ENCODE data around the gene COMTD1. TPM values are rescaled to one million over a fixed set of nuclear protein-coding genes. Genes with fewer than 3 reads are reported as not detected.

Gene COMTD1
- total RNA-seq, 4 donors from 2014 or later, result 6.7 to 29.0 (median 21.7) TPM

DNA sequence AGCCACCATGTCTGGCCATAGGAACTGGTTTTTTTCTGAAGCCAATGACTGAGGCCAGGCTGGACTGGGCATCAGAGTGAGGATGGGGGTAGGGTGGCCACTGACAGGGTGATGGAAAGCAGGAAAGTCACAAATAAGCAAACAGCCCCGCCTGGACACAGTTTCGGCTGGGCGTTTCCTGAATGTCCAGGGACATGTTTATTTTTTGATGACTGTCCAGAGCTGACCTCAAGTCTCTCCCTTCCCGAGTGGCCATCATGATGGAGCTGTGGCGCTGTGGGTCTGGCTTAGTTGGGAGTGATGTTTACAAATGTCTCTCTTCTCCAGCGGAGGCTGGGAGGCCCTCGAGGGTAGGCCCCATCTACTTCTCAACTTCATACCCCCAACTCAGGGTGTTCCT lies 37.1 kb upstream of the COMTD1 start:
- TF ChIP-seq, protein P1, sequence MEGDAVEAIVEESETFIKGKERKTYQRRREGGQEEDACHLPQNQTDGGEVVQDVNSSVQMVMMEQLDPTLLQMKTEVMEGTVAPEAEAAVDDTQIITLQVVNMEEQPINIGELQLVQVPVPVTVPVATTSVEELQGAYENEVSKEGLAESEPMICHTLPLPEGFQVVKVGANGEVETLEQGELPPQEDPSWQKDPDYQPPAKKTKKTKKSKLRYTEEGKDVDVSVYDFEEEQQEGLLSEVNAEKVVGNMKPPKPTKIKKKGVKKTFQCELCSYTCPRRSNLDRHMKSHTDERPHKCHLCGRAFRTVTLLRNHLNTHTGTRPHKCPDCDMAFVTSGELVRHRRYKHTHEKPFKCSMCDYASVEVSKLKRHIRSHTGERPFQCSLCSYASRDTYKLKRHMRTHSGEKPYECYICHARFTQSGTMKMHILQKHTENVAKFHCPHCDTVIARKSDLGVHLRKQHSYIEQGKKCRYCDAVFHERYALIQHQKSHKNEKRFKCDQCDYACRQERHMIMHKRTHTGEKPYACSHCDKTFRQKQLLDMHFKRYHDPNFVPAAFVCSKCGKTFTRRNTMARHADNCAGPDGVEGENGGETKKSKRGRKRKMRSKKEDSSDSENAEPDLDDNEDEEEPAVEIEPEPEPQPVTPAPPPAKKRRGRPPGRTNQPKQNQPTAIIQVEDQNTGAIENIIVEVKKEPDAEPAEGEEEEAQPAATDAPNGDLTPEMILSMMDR (IDR thresholded peaks at IDR 0.05; ENCODE audit: low read depth), result no peak

DNA sequence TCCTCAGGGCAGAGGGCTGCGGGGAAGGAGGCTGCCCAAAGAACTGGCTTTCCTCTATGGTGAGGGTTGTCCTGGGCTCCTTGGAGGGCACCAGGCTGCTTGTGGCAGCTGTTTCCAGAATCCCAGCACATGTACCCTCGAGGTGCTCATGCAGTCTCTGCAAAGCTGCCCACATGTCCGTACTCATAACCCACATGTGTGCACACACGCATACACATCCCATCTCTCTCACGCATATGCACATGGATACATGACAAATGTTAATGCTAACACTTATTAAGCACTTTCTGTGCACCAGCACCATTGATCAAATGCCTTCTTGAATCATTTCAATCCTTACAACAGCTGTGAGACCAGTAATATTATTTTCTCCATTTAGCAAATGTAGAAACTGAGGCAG lies 36.3 kb upstream of the COMTD1 start:
- TF ChIP-seq, protein P1 (IDR thresholded peaks at IDR 0.05; ENCODE audit: low read depth), result no peak

DNA sequence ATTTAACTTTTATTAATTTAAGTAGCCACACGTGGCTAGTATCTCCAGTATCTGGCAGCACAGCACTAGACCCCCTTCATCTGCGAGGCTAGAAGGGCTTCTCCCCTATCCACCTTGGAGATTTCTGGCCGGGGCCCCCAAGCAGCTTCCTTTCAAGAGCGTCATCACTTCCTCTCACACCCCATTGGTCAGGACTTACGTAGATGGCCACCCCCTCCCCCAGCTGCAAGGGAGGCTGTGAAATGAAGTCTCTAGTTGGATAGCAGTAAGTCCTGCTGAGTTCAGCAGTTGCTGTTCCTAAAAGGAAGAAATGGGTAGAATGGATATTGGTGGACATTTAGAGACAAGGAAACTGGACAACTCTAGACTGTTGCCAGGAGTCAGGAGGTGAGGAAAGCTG lies 33.8 kb upstream of the COMTD1 start:
- TF ChIP-seq, protein P1 (IDR thresholded peaks at IDR 0.05; ENCODE audit: low read depth), result no peak

DNA sequence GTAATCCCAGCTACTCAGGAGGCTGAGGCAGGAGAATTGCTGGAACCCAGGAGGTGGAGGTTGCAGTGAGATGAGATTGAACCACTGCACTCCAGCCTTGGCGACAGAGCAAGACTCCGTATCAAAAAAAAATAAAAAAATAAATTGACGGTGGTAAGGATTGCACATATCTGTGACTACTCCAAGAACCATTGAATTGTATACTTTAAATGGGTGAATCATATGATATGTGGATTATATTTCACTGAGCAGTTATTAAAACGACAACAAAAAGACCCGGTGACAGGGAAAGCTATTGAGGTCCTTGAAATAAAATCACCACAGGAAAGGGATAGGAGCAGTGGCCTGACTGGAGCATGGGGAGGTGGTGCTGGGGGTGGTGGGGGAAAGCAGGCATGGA lies 31.2 kb upstream of the COMTD1 start:
- TF ChIP-seq, protein P1 (IDR thresholded peaks at IDR 0.05; ENCODE audit: low read depth), result no peak

- TF ChIP-seq, protein P1 (IDR thresholded peaks at IDR 0.05; ENCODE audit: low read depth), result no peak
Measured at GRCh38 chr10:75265856-75266255, 30.1 kb upstream of the COMTD1 start.

DNA sequence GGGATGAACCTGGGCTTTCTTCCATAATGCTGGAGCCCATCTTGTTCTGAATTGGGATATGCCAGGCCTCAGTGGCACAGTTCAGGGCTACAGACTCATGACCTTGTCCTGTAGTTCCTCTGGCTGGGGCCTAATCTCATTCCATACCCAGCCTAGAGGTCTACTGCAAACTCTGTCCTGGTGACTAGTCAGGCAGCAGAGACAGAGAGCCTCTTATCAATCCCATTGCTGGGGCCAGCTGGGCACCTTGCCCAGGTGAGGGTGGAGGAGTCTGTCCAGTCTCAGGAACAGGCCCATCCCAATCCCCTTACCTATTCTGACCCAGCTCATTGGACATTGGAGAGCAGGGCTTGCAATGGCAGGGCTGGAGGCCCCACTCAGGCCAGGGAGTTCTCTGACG lies 28.0 kb upstream of the COMTD1 start:
- TF ChIP-seq, protein P1 (IDR thresholded peaks at IDR 0.05; ENCODE audit: low read depth), result no peak

DNA sequence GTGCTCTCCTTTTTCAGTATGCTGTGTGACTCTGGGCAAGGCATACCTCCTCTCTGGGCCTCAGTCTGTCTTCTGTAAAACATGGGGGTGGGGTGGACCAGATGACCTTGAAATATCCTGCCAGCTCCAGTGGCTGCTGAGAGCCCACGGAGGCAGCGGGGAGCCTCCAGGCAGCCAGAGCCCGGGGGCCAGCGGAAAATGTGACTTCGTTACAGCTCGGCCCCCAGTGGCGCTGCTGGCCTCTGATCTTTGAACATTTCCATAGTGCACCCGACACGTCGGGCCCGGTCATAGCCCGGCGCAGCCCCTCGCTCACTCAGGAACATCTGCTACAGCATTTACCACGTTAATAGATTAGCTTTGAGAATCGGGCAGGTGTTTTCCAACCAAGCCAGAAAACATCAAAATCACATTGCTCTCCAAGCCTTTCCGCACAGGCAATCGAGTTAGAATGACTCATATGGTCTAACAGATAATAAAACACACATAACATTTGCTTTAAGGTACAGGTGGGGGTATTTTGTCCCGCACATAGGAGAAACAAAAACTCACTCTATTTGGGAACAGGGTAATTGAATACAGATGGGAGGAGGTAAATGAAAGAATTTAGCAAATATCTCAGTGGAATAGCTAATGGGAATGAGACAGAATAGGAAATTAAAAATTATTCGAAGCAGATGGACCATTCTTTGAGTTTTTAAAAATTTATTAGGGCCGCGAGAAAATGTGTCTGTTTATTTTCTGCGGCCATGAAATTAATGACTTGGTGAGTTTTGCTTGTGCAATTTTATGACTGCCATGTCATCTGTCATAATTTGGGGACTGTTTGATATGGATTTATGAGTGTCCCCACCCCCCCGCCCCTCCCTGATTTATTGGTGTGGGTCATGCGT lies 26.3 kb upstream of the COMTD1 start:
- TF ChIP-seq, protein P1 (IDR thresholded peaks at IDR 0.05; ENCODE audit: low read depth), result no peak
